Right cardiac atrium (tissue), 5 donors: Measurements from ENCODE around the gene YPEL4. TPM values are rescaled to one million over a fixed set of nuclear protein-coding genes. Genes with fewer than 3 reads are reported as not detected.
"Not testable (repeated sequence)": the region's sequence is repeated elsewhere in the genome, so short reads cannot be mapped to it uniquely, and the experiment has no call there.

Experiments
- ATAC-seq, 2 donors: fragments of 200-7000 bp; cut with Tn5 transposase; one replicate each; pipeline versions ENCODE4 v1.8.0 to v1.9.1; 2020; ENCODE audit warnings: moderate library complexity in 2 of 2, mild to moderate bottlenecking in 1 of 2
- DNase-seq, 3 donors: peaks; one replicate each; pipeline ENCODE4 v3.0.0-alpha.2; 2020
- H3K27ac ChIP-seq: one replicate; pipeline ENCODE4 v1.5.1; 2013; ENCODE audit warnings: mild to moderate bottlenecking, low read length, control low read depth, moderate library complexity
- H3K27me3 ChIP-seq: one replicate; pipeline ENCODE4 v1.6.1; 2013; ENCODE audit not compliant: control insufficient read depth, insufficient read depth
- H3K4me1 ChIP-seq: one replicate; pipeline ENCODE4 v1.6.1; 2013; ENCODE audit warnings: low read length; ENCODE audit not compliant: control insufficient read depth, insufficient read depth
- H3K4me3 ChIP-seq: one replicate; pipeline ENCODE4 v1.5.1; 2013; ENCODE audit warnings: low read length, control low read depth
- H3K9me3 ChIP-seq: one replicate; pipeline ENCODE4 v1.6.1; 2013; ENCODE audit warnings: low read length; ENCODE audit not compliant: control insufficient read depth
- WGBS: extraction: QIAGEN DNeasy Blood & Tissue Kit; methylation state at CpG from one replicate; pipeline ENCODE4 v1.1.7; 2013; 5-methylcytosine and 5-hydroxymethylcytosine counted together
- intact Hi-C, 4 donors: fragments of 100-400 bp; cut with DNase I; formaldehyde crosslinking; loops; one replicate each; pipeline versions ENCODE4 v1.11.0 to v1.14.0; 2022 to 2023
- long read RNA-seq, 4 donors: library from polyadenylated mRNA; unstranded; transcript quantifications; one replicate each; pipeline ENCODE4 v2.0.0, GENCODE V29; 2020 to 2021
- polyA plus RNA-seq: library from polyadenylated mRNA; stranded (reverse); fragments of 200-250 nt; gene quantifications from one replicate; pipeline ENCODE4 v1.2.3, GENCODE V29; 2013
- total RNA-seq, 4 donors: library from RNA; stranded (reverse); fragmentation: NEBNext Ultra II Directional; extraction: Animal tissue kit (Norgen Biotek cat#: 25700); gene quantifications; one replicate each; pipeline ENCODE4 v1.2.1, GENCODE V29; 2021
- donor health status: healthy with polysubstance abuse.
- donor health status: DM: no; HTN: yes; CAD: no.
- donor health status: DM: no; HTN: no; CAD: no.
- donor health status: DM: no; HTN: yes; CAD: no; lungs with severe emphysema.
- donor health status: DM: yes; HTN: yes; CAD: no.

YPEL4 gene
- total RNA-seq (1 to 10 TPM in 1 of 4 donors, under 1 TPM in 3; 0.33 to 1.1 (median 0.62) TPM), polyA plus RNA-seq (1.5 TPM)
- long read RNA-seq, donor 1, partial matches to known transcripts, result 1 of 4 reads
- long read RNA-seq, donor 1, other reads (novel, unspliced or antisense), result 3 of 4 reads
- long read RNA-seq, donor 2, result 0 reads
- long read RNA-seq, donor 3, partial matches to known transcripts, result 0 of 1 reads
- long read RNA-seq, donor 3, other reads (novel, unspliced or antisense), result 1 of 1 reads
- long read RNA-seq, donor 4, result 0 reads

DNA sequence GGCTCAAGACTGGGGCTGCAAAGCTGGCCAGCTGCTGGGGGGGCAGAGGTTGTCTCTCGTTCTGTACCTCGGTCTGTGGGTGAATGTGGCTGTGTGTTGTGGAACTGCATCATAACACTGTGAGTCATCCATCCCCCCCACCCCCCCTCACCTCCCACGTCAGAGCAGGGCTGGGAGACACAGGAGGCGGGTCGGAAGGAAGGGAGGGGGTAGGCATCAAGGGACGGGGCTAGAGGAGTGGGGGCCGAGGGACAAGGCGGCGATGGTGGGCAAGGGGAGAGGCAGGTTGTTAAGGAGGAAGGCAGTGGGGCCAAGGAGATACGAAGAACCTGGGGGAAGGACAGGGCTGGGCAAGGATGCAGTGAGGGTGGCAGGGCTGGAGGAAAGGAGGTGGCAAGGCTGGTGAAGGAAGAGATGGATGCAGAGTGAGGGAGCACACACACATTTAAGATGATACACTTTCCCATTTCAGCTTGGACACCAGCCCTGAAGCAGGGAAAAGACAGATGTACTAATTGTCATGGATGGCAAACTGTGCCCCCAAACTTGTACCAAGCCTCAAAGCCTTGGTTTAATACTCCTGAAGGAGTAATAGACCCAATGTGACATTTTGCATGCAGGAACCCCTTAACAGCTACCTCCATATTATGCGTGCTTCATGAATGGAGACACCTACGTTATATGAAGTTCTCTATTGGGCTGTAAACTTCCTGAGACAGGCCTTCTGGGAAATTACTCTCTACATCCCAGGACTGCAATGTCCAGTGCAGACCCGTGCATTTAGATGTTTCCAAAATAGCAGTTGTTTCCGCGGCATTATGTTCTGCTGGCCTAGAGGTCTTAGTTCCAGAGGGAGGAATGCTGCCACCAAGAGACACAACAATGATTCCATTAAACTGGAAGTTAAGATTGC lies at the start of gene YPEL4:
YPEL4 (minus strand) TSS at position 87 of the 913 bp plus-strand sequence. CDS start 2,805 bp downstream, outside the sequence.
- ATAC-seq, result peak; percentile 62 to 72
- H3K27ac ChIP-seq, result no peak within 1 kb of the TSS
- DNase-seq, result peak; percentile 50 to 77 (median 76)
- no peaks in the 10 kb centered on the region for H3K27me3 ChIP-seq
- no peaks in the 10 kb centered on the region for H3K9me3 ChIP-seq
- WGBS, result 9% methylated on average over 15 of the region's 15 CpGs
- H3K4me1 ChIP-seq, result peaks cover 18% of the 10 kb centered on the region
- intact Hi-C loops, result loop anchor here in 3 of 4 donors (5.0 to 10.0 kb wide), 4 partner anchors 83 to 305 kb away; partner anchors contain the start of gene UBE2L6 (in 2 of the 3)
- H3K4me3 ChIP-seq, result peak within 1 kb of the TSS; percentile 61

GRCh38 chr11:57698843-57699365 lies 49.2 kb upstream of the YPEL4 start:
- WGBS, result 86% methylated on average over 18 of the region's 18 CpGs
- no peaks in the 10 kb centered on the region for H3K27me3 ChIP-seq
- no peaks in the 10 kb centered on the region for H3K4me1 ChIP-seq
- H3K4me3 ChIP-seq, result no peak overlapping the region
- no peaks in the 10 kb centered on the region for H3K9me3 ChIP-seq
- DNase-seq (peak in 2 of 3 donors; percentile 50 to 55), ATAC-seq (peak; percentile 22 to 33)
- H3K27ac ChIP-seq, result no peak overlapping the region
- intact Hi-C loops, result no loop called here

- WGBS, result 98% methylated on average over 5 of the region's 5 CpGs
- intact Hi-C loops, H3K9me3 ChIP-seq, H3K27me3 ChIP-seq, H3K4me3 ChIP-seq, H3K27ac ChIP-seq, H3K4me1 ChIP-seq, DNase-seq, ATAC-seq: not testable (repeated sequence)
Observed at GRCh38 chr11:57690474-57690873, 40.8 kb upstream of the YPEL4 start.

GRCh38 chr11:57681168-57681567 lies 31.5 kb upstream of the YPEL4 start:
- no peak for ATAC-seq
- H3K27ac ChIP-seq, result no peak overlapping the region
- intact Hi-C loops, result no loop called here
- H3K4me3 ChIP-seq, result no peak overlapping the region
- H3K4me1 ChIP-seq, result peaks cover 9% of the 10 kb centered on the region
- no peaks in the 10 kb centered on the region for H3K27me3 ChIP-seq
- no peaks in the 10 kb centered on the region for H3K9me3 ChIP-seq
- 48% methylated on average over 1 of the region's 1 CpG for WGBS
- no peak for DNase-seq

DNA sequence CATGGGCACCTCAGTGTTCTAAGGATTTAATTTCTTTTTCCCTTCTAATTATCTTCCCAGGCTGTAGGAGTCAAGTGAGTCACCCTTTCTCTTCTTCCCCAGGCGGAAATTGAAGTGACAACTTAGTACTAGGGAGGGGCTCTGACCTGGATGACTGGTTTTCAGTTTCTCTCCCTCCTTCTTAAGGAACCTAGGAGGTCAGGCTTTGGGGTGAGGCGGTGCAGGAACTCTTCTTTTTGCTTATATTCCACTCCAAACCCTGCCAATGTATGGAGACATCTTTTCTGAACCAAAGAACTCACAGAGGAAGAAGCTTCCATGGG lies 30.8 kb upstream of the YPEL4 start:
- 84% methylated on average over 2 of the region's 2 CpGs for WGBS
- Histone ChIP-seq H3K9me3 (no peaks in the 10 kb centered on the region), H3K4me1 (peaks cover 9% of the 10 kb centered on the region), H3K4me3 (no peak overlapping the region), H3K27me3 (no peaks in the 10 kb centered on the region), H3K27ac (no peak overlapping the region)
- intact Hi-C loops, result no loop called here
- ATAC-seq, result peak in 1 of 2 donors; percentile 55
- no peak for DNase-seq

GRCh38 chr11:57679396-57679795 lies 29.7 kb upstream of the YPEL4 start:
- Histone ChIP-seq H3K4me1 (peaks cover 9% of the 10 kb centered on the region), H3K4me3 (no peak overlapping the region), H3K9me3 (no peaks in the 10 kb centered on the region), H3K27me3 (no peaks in the 10 kb centered on the region), H3K27ac (no peak overlapping the region)
- DNase-seq (no peak), ATAC-seq (peak in 1 of 2 donors; percentile 30)
- WGBS, result 86% methylated on average over 4 of the region's 4 CpGs
- intact Hi-C loops, result no loop called here

DNA sequence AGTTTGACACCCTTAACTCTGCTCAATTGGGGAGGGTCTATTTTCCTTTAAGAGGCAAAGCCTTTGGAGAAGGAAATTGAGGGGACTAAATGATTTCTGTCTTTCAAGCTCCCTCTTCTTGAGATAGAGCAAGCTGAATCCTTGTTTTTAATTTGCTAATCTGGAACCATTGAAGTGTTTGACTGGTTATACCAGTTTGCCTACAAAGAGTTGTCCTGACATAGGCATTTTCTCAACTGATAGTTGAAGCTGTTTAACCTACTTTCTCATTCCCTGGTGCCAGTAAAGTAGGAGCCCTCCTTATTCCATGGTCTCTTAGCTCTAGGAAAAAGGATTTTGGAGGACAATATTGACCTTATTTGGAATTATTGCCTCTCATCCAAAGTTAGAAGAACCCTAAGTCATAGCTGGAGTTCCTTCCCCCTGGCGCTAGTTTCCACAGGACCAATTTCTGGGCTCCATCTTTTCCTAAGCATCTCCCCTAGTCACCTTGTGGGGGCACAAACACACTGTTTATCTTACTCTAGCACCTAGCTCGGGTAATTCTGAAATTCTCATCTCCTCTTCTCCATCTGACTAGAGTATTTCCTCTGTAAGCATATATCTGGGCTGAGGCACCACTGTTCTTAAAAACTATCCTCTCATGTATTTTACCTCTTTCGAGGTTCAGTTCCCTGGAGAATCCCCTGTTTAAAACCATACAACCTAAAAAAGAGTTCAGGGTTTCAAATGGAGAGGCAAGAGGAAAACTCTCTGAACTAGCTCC lies 25.6 kb upstream of the YPEL4 start:
- Histone ChIP-seq H3K4me1 (peaks cover 7% of the 10 kb centered on the region), H3K9me3 (no peaks in the 10 kb centered on the region), H3K4me3 (no peak overlapping the region), H3K27ac (no peak overlapping the region), H3K27me3 (no peaks in the 10 kb centered on the region)
- ATAC-seq, result no peak
- intact Hi-C loops, result no loop called here
- WGBS, result 89% methylated on average over 3 of the region's 3 CpGs
- DNase-seq, result no peak

DNA sequence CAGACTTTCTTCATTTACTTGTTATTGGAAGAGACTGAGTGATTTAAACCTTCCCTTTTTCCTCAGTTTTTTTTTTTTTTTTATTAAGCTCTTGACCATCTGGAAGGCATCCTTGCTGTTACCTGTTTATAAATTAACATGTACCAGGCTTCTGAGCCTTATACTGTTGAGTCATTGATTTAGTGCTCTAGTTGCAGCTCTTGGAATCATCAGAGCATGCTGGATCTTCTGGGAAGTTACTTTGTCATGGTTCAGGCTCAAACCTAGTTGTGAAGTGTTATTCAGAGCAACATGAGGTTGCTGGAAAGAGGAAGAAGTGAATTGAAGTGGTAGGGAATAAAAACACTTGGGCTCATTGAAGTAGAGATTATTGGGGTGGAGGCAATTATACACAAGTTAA lies 24.5 kb upstream of the YPEL4 start:
- no peak for ATAC-seq
- intact Hi-C loops, result no loop called here

DNA sequence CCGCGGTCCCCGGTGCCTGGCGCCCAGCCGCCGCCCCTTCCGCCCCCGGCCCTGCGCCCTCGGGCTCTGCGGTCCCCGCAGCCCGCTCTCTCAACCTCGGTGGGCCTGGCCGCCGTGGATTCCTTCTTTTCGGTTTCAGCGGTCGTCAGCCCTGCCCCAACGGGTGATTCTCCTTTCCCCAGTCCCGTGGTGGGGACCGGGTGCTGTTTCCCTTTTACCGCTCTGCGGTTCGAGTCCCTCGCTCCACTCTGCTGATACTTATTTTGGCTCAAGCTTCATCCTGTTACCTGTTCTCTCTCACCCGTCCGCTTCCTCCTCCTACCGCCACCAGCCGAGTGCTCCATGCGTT lies 18.7 kb upstream of the YPEL4 start:
- Histone ChIP-seq H3K27me3 (no peaks in the 10 kb centered on the region), H3K9me3 (no peaks in the 10 kb centered on the region), H3K4me1 (no peaks in the 10 kb centered on the region), H3K27ac (peak overlapping the region; percentile 80), H3K4me3 (peak overlapping the region; percentile 74)
- peak in 1 of 2 donors; percentile 17 for ATAC-seq
- intact Hi-C loops, result loop anchor here in 1 of 4 donors (5.0 kb wide), 1 partner anchor 39 kb away; no protein-coding TSS in a partner anchor
- DNase-seq, result peak in 1 of 3 donors; percentile 43
- WGBS, result under 1% methylated on average over 31 of the region's 31 CpGs

More for the DNA sequence above, 24.5 kb upstream of the YPEL4 start:
- Histone ChIP-seq H3K27me3 (no peaks in the 10 kb centered on the region), H3K27ac (no peak overlapping the region), H3K9me3 (no peaks in the 10 kb centered on the region), H3K4me3 (no peak overlapping the region), H3K4me1 (peaks cover under 1% of the 10 kb centered on the region)
- no peak for DNase-seq

- intact Hi-C loops, result loop anchor here in 1 of 4 donors (5.0 kb wide), 1 partner anchor 39 kb away; no protein-coding TSS in a partner anchor
- peak; percentile 99 to 100 (median 100) for DNase-seq
- Histone ChIP-seq H3K4me1 (no peaks in the 10 kb centered on the region), H3K27ac (peak within 1 kb of the TSS; percentile 91), H3K4me3 (peak within 1 kb of the TSS; percentile 74), H3K27me3 (no peaks in the 10 kb centered on the region), H3K9me3 (no peaks in the 10 kb centered on the region)
- under 1% methylated on average over 96 of the region's 96 CpGs for WGBS
- peak; percentile 97 to 98 for ATAC-seq
Observed at GRCh38 chr11:57667736-57668433, 18.2 kb upstream of the YPEL4 start, which contains the start of gene ZDHHC5. TSS of gene ZDHHC5 (plus strand) at chr11:57668114. CDS start at chr11:57673091, 4,977 bp downstream.
